Measurements from ENCODE around the gene LRIF1. TPM values are rescaled to one million over a fixed set of nuclear protein-coding genes. Genes with fewer than 3 reads are reported as not detected.

The LRIF1 gene
- total and polyA plus RNA-seq, 2 of the 8 experiments (the other 6 are each of a cell fraction or from before 2014, with no cell fraction given) = 5.2 to 19.3 TPM

DNA sequence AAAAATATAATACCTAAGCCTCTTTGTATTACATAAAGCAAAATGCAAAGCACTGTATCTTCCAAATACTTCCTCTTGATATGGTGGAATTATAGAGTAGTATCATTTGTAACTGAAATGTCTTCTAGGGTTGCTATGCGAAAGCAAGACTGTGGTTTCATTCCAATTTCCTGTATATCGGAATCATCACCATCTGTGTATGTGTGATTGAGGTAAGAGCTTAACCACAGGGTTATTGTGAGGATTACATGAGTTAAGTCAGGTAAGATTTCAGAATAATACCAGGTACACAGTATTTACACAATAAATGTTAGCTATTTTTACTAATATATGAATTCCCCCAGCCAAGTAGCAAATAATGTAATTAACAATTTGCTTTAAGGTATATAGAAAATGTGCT lies 66.0 kb downstream of the LRIF1 start:
- POLR2A ChIA-PET (ENCODE audit: partially characterized antibody) = no interaction called here
- Histone ChIP-seq H3K9me3 (ENCODE audit: insufficient read depth in 2 of 2, low read depth in 1 of 2, low read length in 1 of 2) (peaks cover 0 to 11% of the 10 kb centered on the region in 2 experiments; a peak in 2 of 4 replicates), H3K23me2 (ENCODE audit: low read depth, low read length) (no peaks in the 10 kb centered on the region), H3K79me1 (ENCODE audit: low read depth, low read length) (no peaks in the 10 kb centered on the region), H3K4ac (replicated peaks; ENCODE audit: insufficient read length, low read depth, low read length) (no peak overlapping the region), H2BK5ac (ENCODE audit: low read depth, low read length) (no peak overlapping the region), H3K36me3 (ENCODE audit: control insufficient read depth in 2 of 4, insufficient read depth in 4 of 4, low read length in 3 of 4) (no peaks in the 10 kb centered on the region; a peak in 1 of 8 replicates), H3K79me2 (ENCODE audit: control insufficient read depth in 1 of 2, insufficient read depth in 2 of 2, low read length in 2 of 2) (no peaks in the 10 kb centered on the region), H4K91ac (replicated peaks; ENCODE audit: insufficient read length, low read length) (no peak overlapping the region), H3K4me1 (replicated peaks in 1 of 4; ENCODE audit: control insufficient read depth in 3 of 4, insufficient read depth in 4 of 4, low read length in 3 of 4) (peaks cover 0 to 2% (median 0%) of the 10 kb centered on the region in 4 experiments; a peak in 1 of 7 replicates), H2BK120ac (replicated peaks; ENCODE audit: low read depth, low read length) (no peak overlapping the region), H2AK5ac (ENCODE audit: low read depth, low read length) (no peak overlapping the region), H3K14ac (ENCODE audit: insufficient read length) (no peak overlapping the region), H3K18ac (ENCODE audit: extremely low read depth, low read length) (no peak overlapping the region), H2BK12ac (ENCODE audit: low read depth, low read length) (no peak overlapping the region), H3K27ac (ENCODE audit: low read depth, low read length) (no peak overlapping the region), H3K56ac (replicated peaks; ENCODE audit: insufficient read length, low read depth, low read length) (no peak overlapping the region), H3K4me2 (ENCODE audit: insufficient read depth in 1 of 2, low read depth in 2 of 2, low read length in 2 of 2) (no peak overlapping the region), H3K4me3 (ENCODE audit: extremely low read depth in 1 of 4, insufficient read depth in 2 of 4, low read depth in 3 of 4, low read length in 4 of 4) (no peak overlapping the region), H2BK20ac (ENCODE audit: low read length) (no peak overlapping the region), H3K27me3 (replicated peaks in 1 of 4; ENCODE audit: control insufficient read depth in 3 of 4, extremely low read depth in 1 of 4, insufficient read depth in 3 of 4, low read length in 3 of 4) (no peaks in the 10 kb centered on the region), H4K5ac (ENCODE audit: insufficient read length, low read depth, low read length) (no peak overlapping the region), H2AFZ (ENCODE audit: low read length) (no peak overlapping the region), H4K20me1 (replicated peaks in 1 of 2; ENCODE audit: control insufficient read depth in 1 of 2, insufficient read depth in 2 of 2, low read length in 2 of 2) (no peaks in the 10 kb centered on the region), H3K9ac (replicated peaks in 1 of 4; ENCODE audit: extremely low read depth in 1 of 4, low read depth in 3 of 4, low read length in 3 of 4) (no peak overlapping the region), H4K8ac (ENCODE audit: extremely low read depth, insufficient read depth, low read length) (no peak overlapping the region), H3K23ac (ENCODE audit: insufficient read length) (no peak overlapping the region), H2BK15ac (ENCODE audit: low read length) (no peak overlapping the region)
- CTCF ChIA-PET (ENCODE audit: partially characterized antibody) = no interaction called here
- DNase-seq (ENCODE audit: low read depth in 1 of 2, low spot score in 2 of 2) = no peak
- WGBS, 2 experiments (ENCODE audit: extremely low coverage in 1 of 2, insufficient coverage in 1 of 2, insufficient read length in 1 of 2, insufficient replicate concordance in 2 of 2, low coverage in 1 of 2, low lambda C conversion rate in 2 of 2, missing lambda C conversion rate in 1 of 2) = 92% methylated on average over 2 of the region's 2 CpGs; no CpG with 5 or more reads in 1 of the 2 experiments
- no peak for FAIRE-seq
- TF ChIP-seq POLR2A (IDR thresholded peaks at IDR 0.05; ENCODE audit: control extremely low read depth in 1 of 2, low read depth in 2 of 2, low read length in 2 of 2) = no peak
- no peak for TF ChIP-seq SAP30 (IDR thresholded peaks at IDR 0.05; ENCODE audit: insufficient read depth, insufficient replicate concordance, low read length)
- TF ChIP-seq SIN3A (conservative IDR thresholded peaks at IDR 0.05 in 1 of 2, IDR thresholded peaks at IDR 0.05 in 1 of 2; ENCODE audit: low read depth in 1 of 2, low read length in 2 of 2) = no peak
- TF ChIP-seq, protein P1, sequence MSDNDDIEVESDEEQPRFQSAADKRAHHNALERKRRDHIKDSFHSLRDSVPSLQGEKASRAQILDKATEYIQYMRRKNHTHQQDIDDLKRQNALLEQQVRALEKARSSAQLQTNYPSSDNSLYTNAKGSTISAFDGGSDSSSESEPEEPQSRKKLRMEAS (IDR thresholded peaks at IDR 0.05) = no peak
- no peak for TF ChIP-seq BACH1 (IDR thresholded peaks at IDR 0.05; ENCODE audit: low read length)
- no peak for TF ChIP-seq KDM5A (IDR thresholded peaks at IDR 0.05; ENCODE audit: low read length)
- no peak for TF ChIP-seq CTCF (IDR thresholded peaks at IDR 0.05; ENCODE audit: control extremely low read depth in 1 of 3, insufficient read depth in 1 of 3, low read depth in 1 of 3, low read length in 3 of 3)
- no peak for TF ChIP-seq BRCA1 (IDR thresholded peaks at IDR 0.05; ENCODE audit: low read depth, low read length)
- TF ChIP-seq JUN (IDR thresholded peaks at IDR 0.05; ENCODE audit: low read depth, low read length) = no peak
- no peak for TF ChIP-seq YY1 (IDR thresholded peaks at IDR 0.05; ENCODE audit: low read depth, low read length)
- TF ChIP-seq SIX5 (IDR thresholded peaks at IDR 0.05; ENCODE audit: low read depth, low read length) = no peak
- no peak for TF ChIP-seq POLR2AphosphoS5 (IDR thresholded peaks at IDR 0.05; ENCODE audit: low read depth, low read length)
- TF ChIP-seq SP1 (IDR thresholded peaks at IDR 0.05; ENCODE audit: low read depth, low read length) = no peak
